Mucosa of descending colon (tissue), 3 donors: ENCODE results near the gene ANAPC2. TPM values are rescaled to one million over a fixed set of nuclear protein-coding genes. Genes with fewer than 3 reads are reported as not detected.
A peak's percentile ranks its signal among the peaks of the same experiment; 100 is the strongest.

Experiments
- ATAC-seq: fragments of 200-7000 bp; cut with Tn5 transposase; one replicate; pipeline ENCODE4 v1.9.1; 2020; ENCODE audit warnings: mild to moderate bottlenecking, moderate library complexity
- DNase-seq, 3 donors: peaks; one replicate each; pipeline ENCODE4 v3.0.0-alpha.2; 2020
- H3K36me3 ChIP-seq: fragments of 200-600 bp; one replicate; pipeline ENCODE4 v1.8.0; 2021; ENCODE audit warnings: low read depth, mild to moderate bottlenecking
- H3K4me1 ChIP-seq: fragments of 200-600 bp; one replicate; pipeline ENCODE4 v1.8.0; 2021; ENCODE audit warnings: low read depth, mild to moderate bottlenecking
- H3K4me3 ChIP-seq: fragments of 200-600 bp; one replicate; pipeline ENCODE4 v1.8.0; 2021; ENCODE audit warnings: mild to moderate bottlenecking
- H3K9me3 ChIP-seq: fragments of 200-600 bp; one replicate; pipeline ENCODE4 v1.8.0; 2021; ENCODE audit warnings: mild to moderate bottlenecking
- CTCF ChIP-seq: fragments of 200-600 bp; IDR thresholded peaks from one replicate; pipeline ENCODE4 v1.8.0; 2022; ENCODE audit warnings: antibody characterized with exemption, mild to moderate bottlenecking
- intact Hi-C, 2 donors: fragments of 100-400 bp; cut with DNase I in 1 of 2; cut with micrococcal nuclease in 1 of 2; formaldehyde crosslinking; loops; one replicate each; pipeline versions ENCODE4 v1.11.0 to v1.11.1; 2022; cut with DNase I, micrococcal nuclease
- total RNA-seq, 3 donors: library from RNA; stranded (reverse); fragmentation: NEBNext Ultra II Directional in 2 of 3; extraction: Animal tissue kit (Norgen Biotek cat#: 25700) in 2 of 3; gene quantifications; one replicate each; pipeline versions ENCODE4 v1.2.1 to v1.2.4, GENCODE V29; 2021 to 2023
- donor health status: DM: no; HTN: no; CAD: no; lungs with moderate emphysema.
- donor health status: DM: no; HTN: no; CAD: no.
- donor health status: DM: no; HTN: yes; CAD: no.

The ANAPC2 gene
- total RNA-seq, 3 donors from 2014 or later: 60.8 to 65.9 (median 61.7) TPM

GRCh38 chr9:137193771-137194170 lies 5.4 kb upstream of the ANAPC2 start:
- no peaks in the 10 kb centered on the region for H3K36me3 ChIP-seq
- no peak overlapping the region for H3K4me3 ChIP-seq
- H3K4me1 ChIP-seq: peaks cover 64% of the 10 kb centered on the region
- no peak for TF ChIP-seq CTCF
- no peaks in the 10 kb centered on the region for H3K9me3 ChIP-seq
- DNase-seq (no peak), ATAC-seq (no peak)
- intact Hi-C loops: no loop called here

- DNase-seq (peak in 1 of 3 donors; percentile 33), ATAC-seq (no peak)
- Histone ChIP-seq H3K4me1 (peaks cover 60% of the 10 kb centered on the region), H3K4me3 (no peak overlapping the region), H3K9me3 (no peaks in the 10 kb centered on the region), H3K36me3 (no peaks in the 10 kb centered on the region)
- TF ChIP-seq CTCF: no peak
- intact Hi-C loops: no loop called here
These were observed 4.5 kb upstream of the ANAPC2 start for GRCh38 chr9:137192859-137193258.

- TF ChIP-seq CTCF: no peak
- intact Hi-C loops: no loop called here
- DNase-seq: no peak
- Histone ChIP-seq H3K9me3 (no peaks in the 10 kb centered on the region), H3K36me3 (no peaks in the 10 kb centered on the region), H3K4me1 (peaks cover 60% of the 10 kb centered on the region), H3K4me3 (no peak overlapping the region)
- ATAC-seq: no peak
These were observed 4.1 kb upstream of the ANAPC2 start for GRCh38 chr9:137192448-137192780.

- no peak for TF ChIP-seq CTCF
- Histone ChIP-seq H3K4me3 (no peak overlapping the region), H3K4me1 (peaks cover 63% of the 10 kb centered on the region), H3K36me3 (no peaks in the 10 kb centered on the region), H3K9me3 (no peaks in the 10 kb centered on the region)
- no peak for ATAC-seq
- intact Hi-C loops: no loop called here
- DNase-seq: no peak
These were observed 3.5 kb upstream of the ANAPC2 start for GRCh38 chr9:137191691-137192447.

GRCh38 chr9:137191245-137191644 lies 2.9 kb upstream of the ANAPC2 start:
- Histone ChIP-seq H3K4me3 (no peak overlapping the region), H3K9me3 (no peaks in the 10 kb centered on the region), H3K4me1 (peaks cover 62% of the 10 kb centered on the region), H3K36me3 (no peaks in the 10 kb centered on the region)
- intact Hi-C loops: no loop called here
- ATAC-seq (no peak), DNase-seq (no peak)
- TF ChIP-seq CTCF: no peak
